HepG2 (cell line): ENCODE data around the gene PMS1. TPM values are rescaled to one million over a fixed set of nuclear protein-coding genes. Genes with fewer than 3 reads are reported as not detected.

Experiments
- ATAC-seq: fragments of 200-7000 bp; cut with Tn5 transposase; 3 replicates; pipeline ENCODE4 v1.9.1; 2020; ENCODE audit warnings: mild to moderate bottlenecking, moderate library complexity
- BruUV-seq: library from RNA; stranded (reverse); fragments of 400-500 nt; replicated peaks from 2 replicates; lab custom pipeline; 2021; lab: Mats Ljungman, UMichigan
- CTCF ChIA-PET: fragments of 300-600 bp; formaldehyde crosslinking; extraction: SDS; loops from one replicate; lab custom pipeline; 2021; ENCODE audit warnings: low total read pairs, inconsistent platforms, low intra/inter-chr PET ratio; lab: Yijun Ruan, JAX
- POLR2A ChIA-PET: fragments of 350-600 bp; sonication (Branson Sonifier 250); formaldehyde crosslinking; loops from one replicate; lab custom pipeline; 2020; ENCODE audit warnings: antibody characterized with exemption, inconsistent platforms; lab: Yijun Ruan, JAX
- DNase-seq: peaks from one replicate; pipeline ENCODE4 v3.0.0-alpha.2; 2015; ENCODE audit warnings: low spot score
- FAIRE-seq: peaks from 3 replicates; lab custom pipeline; 2011; peaks lifted over from hg19 to GRCh38; lab: Jason Lieb, UNC
- H2AFZ ChIP-seq: one replicate; pipeline ENCODE4 v1.6.1; 2011; ENCODE audit warnings: low read length, inconsistent platforms
- H3K27ac ChIP-seq: fragments of 300-600 bp; 3 replicates; pipeline ENCODE4 v1.8.0; 2011; ENCODE audit warnings: mixed run types, mild to moderate bottlenecking, mixed read lengths, low read length, inconsistent platforms; ENCODE audit not compliant: insufficient read depth; ENCODE audit errors: extremely low read length
- H3K27me3 ChIP-seq, 2 experiments: fragments of 200-600 bp in 1 of 2; 2 replicates in 1 of 2; 3 replicates in 1 of 2; pipeline versions ENCODE4 v1.6.0 to v1.8.0; 2011; ENCODE audit warnings: low read length in 2 of 2, mild to moderate bottlenecking in 2 of 2, moderate library complexity in 2 of 2, inconsistent platforms in 1 of 2; ENCODE audit not compliant: insufficient read depth in 2 of 2, control insufficient read depth in 1 of 2
- H3K36me3 ChIP-seq, 2 experiments: fragments of 200-600 bp in 1 of 2; replicated peaks in 1 of 2; 2 replicates in 1 of 2; 3 replicates in 1 of 2; pipeline versions ENCODE4 v1.5.1 to v1.8.0; 2011; ENCODE audit warnings: low read length in 2 of 2, inconsistent platforms in 1 of 2; ENCODE audit not compliant: insufficient read depth in 2 of 2, control insufficient read depth in 1 of 2
- H3K4me1 ChIP-seq: 2 replicates; pipeline ENCODE4 v1.5.1; 2012; ENCODE audit warnings: low read length, inconsistent platforms; ENCODE audit not compliant: insufficient read depth
- H3K4me2 ChIP-seq: 2 replicates; pipeline ENCODE4 v1.6.0; 2011; ENCODE audit warnings: low read depth, low read length, inconsistent platforms
- H3K4me3 ChIP-seq, 3 experiments: fragments of 200-600 bp in 1 of 3; sonication (generic), shearing (Covaris generic) in 1 of 3; replicated peaks in 1 of 3; 2 replicates each; pipeline ENCODE4 v1.5.1; 2011 to 2016; ENCODE audit warnings: low read length in 3 of 3, inconsistent platforms in 2 of 3, low read depth in 2 of 3, mild to moderate bottlenecking in 2 of 3, control low read depth in 1 of 3, mixed read lengths in 1 of 3; ENCODE audit not compliant: insufficient read depth in 1 of 3
- H3K79me2 ChIP-seq: one replicate; pipeline ENCODE4 v1.6.1; 2011; ENCODE audit warnings: low read length, inconsistent platforms; ENCODE audit not compliant: insufficient read depth
- H3K9ac ChIP-seq: 2 replicates; pipeline ENCODE4 v1.6.0; 2011; ENCODE audit warnings: mild to moderate bottlenecking, low read depth, low read length, inconsistent platforms; ENCODE audit not compliant: insufficient read depth
- H3K9me3 ChIP-seq: 2 replicates; pipeline ENCODE4 v1.5.1; 2012; ENCODE audit warnings: mild to moderate bottlenecking, low read length
- H4K20me1 ChIP-seq: 2 replicates; pipeline ENCODE4 v1.6.0; 2011; ENCODE audit warnings: inconsistent platforms, mild to moderate bottlenecking, low read length, moderate library complexity; ENCODE audit not compliant: insufficient read depth
- HNF4A ChIP-seq: sonication (generic); formaldehyde crosslinking; IDR thresholded peaks from 2 replicates; pipeline ENCODE4 v1.4.0; 2020; ENCODE audit warnings: missing genetic modification reagents
- PCBP2 ChIP-seq: fragments of 200-400 bp; formaldehyde crosslinking; optimal IDR thresholded peaks from 2 replicates; pipeline ENCODE3; 2018; ENCODE audit warnings: low read length, low read depth; ENCODE audit not compliant: poor library complexity, severe bottlenecking
- PHF8 ChIP-seq: sonication (generic); formaldehyde crosslinking; IDR thresholded peaks from 2 replicates; pipeline ENCODE4 v1.5.0; 2020; ENCODE audit warnings: missing genetic modification reagents
- SNAI1 ChIP-seq: sonication (generic); formaldehyde crosslinking; IDR thresholded peaks from 2 replicates; pipeline ENCODE4 v1.5.0; 2020; ENCODE audit warnings: mild to moderate bottlenecking, missing genetic modification reagents, borderline replicate concordance
- TEAD2 ChIP-seq: sonication (generic); formaldehyde crosslinking; IDR thresholded peaks from 2 replicates; pipeline ENCODE4 v1.9.0; 2021; ENCODE audit warnings: missing genetic modification reagents
- TRIM24 ChIP-seq: sonication (generic); formaldehyde crosslinking; IDR thresholded peaks from 2 replicates; pipeline ENCODE4 v1.8.0; 2022; ENCODE audit warnings: mild to moderate bottlenecking, missing genetic modification reagents
- ZFP36 ChIP-seq: fragments of 150-350 bp; IDR thresholded peaks from 2 replicates; pipeline ENCODE4 v1.6.1; 2018; ENCODE audit warnings: borderline replicate concordance, low read length, low read depth; ENCODE audit not compliant: partially characterized antibody
- ZNF549 ChIP-seq: sonication (generic); formaldehyde crosslinking; IDR thresholded peaks from 2 replicates; pipeline ENCODE4 v1.5.0; 2020; ENCODE audit warnings: missing genetic modification reagents
- WGBS: methylation state at CpG from one replicate; pipeline ENCODE4 v1.1.6; 2017; ENCODE audit warnings: low lambda C conversion rate; 5-methylcytosine and 5-hydroxymethylcytosine counted together
- in situ Hi-C: cut with HindIII; loops from 2 replicates; pipeline ENCODE4 v1.10.0; 2017; ENCODE audit warnings: low pct_unique_long_range_greater_than_20kb; ENCODE audit not compliant: extremely low pct_ligation_motif_present
- intact Hi-C: fragments of 100-400 bp; cut with micrococcal nuclease; formaldehyde crosslinking; loops from one replicate; pipeline ENCODE4 v1.10.0; 2022; ENCODE audit not compliant: unreplicated experiment
- polyA plus RNA-seq, 8 experiments: library from polyadenylated mRNA; depleted of rRNA in 3 of 8; stranded (reverse) in 7 of 8; unstranded in 1 of 8; fragments of >200 nt; fragmentation: Illumina TruSeq in 4 of 8; extraction: Trizol in 4 of 8; gene quantifications; 2 replicates each; pipeline versions ENCODE4 v1.2.1 to v1.2.3, GENCODE V29; 2011 to 2016; ENCODE audit warnings: low read depth in 4 of 8, missing spikeins in 1 of 8, mixed read lengths in 1 of 8; ENCODE audit not compliant: insufficient read depth in 1 of 8
- total RNA-seq, 5 experiments: library from RNA; depleted of rRNA; stranded (reverse); fragments of >200 nt; fragmentation: Illumina TruSeq; extraction: Trizol; gene quantifications; 2 replicates each; pipeline ENCODE4 v1.2.3, GENCODE V29; 2016; ENCODE audit warnings: low read depth in 1 of 5
- TF ChIP-seq, protein P1 (sequence below), 2 experiments: sonication (generic) in 1 of 2; formaldehyde crosslinking in 1 of 2; IDR thresholded peaks; 2 replicates each; pipeline versions ENCODE4 v1.5.1 to v1.6.1; 2011 to 2020; ENCODE audit warnings: borderline replicate concordance in 1 of 2, low read depth in 1 of 2, low read length in 1 of 2, mild to moderate bottlenecking in 1 of 2, missing genetic modification reagents in 1 of 2, moderate library complexity in 1 of 2
- TF ChIP-seq, protein P2 (sequence below): sonication (generic); formaldehyde crosslinking; IDR thresholded peaks from 2 replicates; pipeline ENCODE4 v1.8.0; 2023; ENCODE audit warnings: mild to moderate bottlenecking, missing genetic modification reagents

Gene PMS1
- total and polyA plus RNA-seq, 2 of the 13 experiments (the other 11 are each of a cell fraction or from before 2014, with no cell fraction given): 14.6 to 39.9 TPM

DNA sequence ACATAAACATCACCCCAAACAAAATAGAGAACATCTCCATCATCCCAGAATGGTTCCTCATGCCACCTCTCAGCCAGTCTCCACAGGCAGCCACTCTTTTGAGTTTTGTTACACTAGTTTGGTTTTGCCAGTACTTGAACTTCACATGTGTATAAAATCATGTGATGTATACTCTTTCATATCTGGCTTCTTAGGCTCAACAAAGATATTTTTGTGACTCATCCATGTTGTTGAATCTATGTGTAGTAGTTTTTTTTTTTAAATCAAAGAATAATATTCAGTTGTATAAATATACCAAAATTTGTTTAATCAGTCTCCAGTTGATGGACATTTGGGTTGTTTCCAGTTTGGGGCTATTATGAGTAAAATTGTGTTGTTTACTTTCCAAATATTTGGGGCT lies 75.9 kb downstream of the PMS1 start (continued):
- TF ChIP-seq, protein P1, sequence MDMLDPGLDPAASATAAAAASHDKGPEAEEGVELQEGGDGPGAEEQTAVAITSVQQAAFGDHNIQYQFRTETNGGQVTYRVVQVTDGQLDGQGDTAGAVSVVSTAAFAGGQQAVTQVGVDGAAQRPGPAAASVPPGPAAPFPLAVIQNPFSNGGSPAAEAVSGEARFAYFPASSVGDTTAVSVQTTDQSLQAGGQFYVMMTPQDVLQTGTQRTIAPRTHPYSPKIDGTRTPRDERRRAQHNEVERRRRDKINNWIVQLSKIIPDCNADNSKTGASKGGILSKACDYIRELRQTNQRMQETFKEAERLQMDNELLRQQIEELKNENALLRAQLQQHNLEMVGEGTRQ (IDR thresholded peaks at IDR 0.05; ENCODE audit: low read depth, low read length): no peak
- TF ChIP-seq, protein P1 (CRISPR knock-in tag; IDR thresholded peaks at IDR 0.05; ENCODE audit: borderline replicate concordance): no peak
- TF ChIP-seq, protein P2, sequence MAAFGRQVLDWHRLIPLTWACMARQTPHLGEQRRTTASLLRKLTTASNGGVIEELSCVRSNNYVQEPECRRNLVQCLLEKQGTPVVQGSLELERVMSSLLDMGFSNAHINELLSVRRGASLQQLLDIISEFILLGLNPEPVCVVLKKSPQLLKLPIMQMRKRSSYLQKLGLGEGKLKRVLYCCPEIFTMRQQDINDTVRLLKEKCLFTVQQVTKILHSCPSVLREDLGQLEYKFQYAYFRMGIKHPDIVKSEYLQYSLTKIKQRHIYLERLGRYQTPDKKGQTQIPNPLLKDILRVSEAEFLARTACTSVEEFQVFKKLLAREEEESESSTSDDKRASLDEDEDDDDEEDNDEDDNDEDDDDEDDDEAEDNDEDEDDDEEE (CRISPR knock-in tag): no peak
- TF ChIP-seq PCBP2 (no peak), ZNF549 (CRISPR knock-in tag) (no peak), PHF8 (CRISPR knock-in tag) (no peak), HNF4A (no peak), ZFP36 (no peak)

DNA sequence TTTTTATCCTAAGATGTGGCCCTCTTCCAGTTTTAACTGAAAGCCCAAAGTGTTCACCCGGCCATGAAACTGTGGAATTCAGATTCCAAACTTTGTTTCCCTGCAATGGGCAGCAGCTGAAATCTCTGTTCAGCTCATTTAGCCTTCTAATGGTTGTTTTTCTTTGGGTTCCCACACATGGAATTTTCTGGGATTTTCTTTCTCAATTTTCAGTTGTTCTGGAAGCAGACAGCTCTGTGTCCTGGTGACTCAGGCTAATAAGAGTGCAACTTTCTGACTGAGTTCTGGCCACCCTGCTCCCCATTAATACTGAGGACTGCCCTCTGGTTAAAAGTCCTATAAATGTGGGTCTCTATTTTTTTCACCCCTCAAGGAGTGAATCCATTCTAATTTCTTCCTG lies 78.5 kb downstream of the PMS1 start:
- TF ChIP-seq TEAD2 (no peak), TRIM24 (CRISPR knock-in tag) (no peak), SNAI1 (CRISPR knock-in tag) (no peak)
- H3K9ac ChIP-seq: no peak overlapping the region
- ATAC-seq (no peak), FAIRE-seq (no peak), DNase-seq (no peak)
- POLR2A ChIA-PET: no interaction called here
- H2AFZ ChIP-seq: no peak overlapping the region
- H4K20me1 ChIP-seq: no peaks in the 10 kb centered on the region
- intact Hi-C loops: no loop called here
- H3K4me1 ChIP-seq: no peaks in the 10 kb centered on the region
- CTCF ChIA-PET: no interaction called here
- no TSS peak for BruUV-seq
- no peak overlapping the region for H3K4me2 ChIP-seq
- in situ Hi-C loops: no loop called here
- no peaks in the 10 kb centered on the region for H3K9me3 ChIP-seq
- 97% methylated on average over 1 of the region's 1 CpG for whole genome bisulfite sequencing
- no peak overlapping the region for H3K27ac ChIP-seq
- H3K36me3 ChIP-seq: peaks cover 2 to 7% of the 10 kb centered on the region in 2 experiments; a peak in 2 of 5 replicates
- no peaks in the 10 kb centered on the region for H3K79me2 ChIP-seq
- H3K27me3 ChIP-seq: no peaks in the 10 kb centered on the region
- no peak overlapping the region for H3K4me3 ChIP-seq
